Measurements from ENCODE around the gene HOXB2. TPM values are rescaled to one million over a fixed set of nuclear protein-coding genes. Genes with fewer than 3 reads are reported as not detected.

The HOXB2 gene
- total and polyA plus RNA-seq, 9 of the 15 experiments (the other 6 are each of a cell fraction or from before 2014, with no cell fraction given) = 2.1 to 97.7 (median 21.2) TPM

DNA sequence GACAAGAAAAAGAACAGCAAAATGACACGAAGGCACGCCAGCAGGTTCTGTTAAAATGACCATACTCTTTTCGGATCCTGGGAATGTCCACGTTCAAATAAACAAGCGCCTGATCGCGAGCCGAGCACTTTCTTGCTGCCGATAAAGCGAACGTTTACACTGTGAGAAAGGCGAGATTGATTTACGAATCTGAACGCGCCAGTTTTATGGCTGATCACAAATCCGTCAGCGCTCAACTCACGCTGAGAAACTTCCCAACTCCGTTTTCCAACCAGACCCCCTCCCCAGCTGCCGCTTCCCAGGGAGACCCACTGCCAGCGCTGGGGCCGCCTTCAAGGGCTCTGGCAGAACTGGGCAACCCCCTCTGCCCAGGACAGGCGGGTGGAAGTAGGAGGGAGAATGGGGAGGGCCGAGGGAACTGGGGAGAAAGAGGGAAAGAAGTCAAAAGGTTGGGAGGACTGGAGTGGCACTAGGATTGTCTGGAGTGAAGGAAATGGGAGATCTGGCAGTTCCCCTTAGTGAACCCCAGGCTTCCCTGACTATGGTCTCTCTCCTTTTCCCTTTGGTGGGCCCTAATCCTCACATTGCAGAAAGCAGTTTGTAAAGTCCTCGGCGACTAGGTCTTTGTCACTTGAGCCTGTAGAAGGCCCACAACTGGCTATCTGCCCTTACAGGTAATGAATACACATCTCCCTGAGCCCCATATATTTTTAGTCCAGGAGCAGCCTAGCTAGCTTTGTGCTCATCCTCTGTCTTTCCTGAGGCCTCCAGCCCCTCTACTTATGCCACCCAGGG, 26.3 kb upstream of the HOXB2 start:
- H3K36me3 ChIP-seq (ENCODE audit: control insufficient read depth, insufficient read depth, low read length) = peaks cover 94% of the 10 kb centered on the region
- DNase-seq (ENCODE audit: extremely low read depth in 1 of 4, low spot score in 3 of 4) = peak in 1 of 4 experiments; percentile 38
- H3K9me1 ChIP-seq (ENCODE audit: control insufficient read depth, insufficient read depth, low read length) = no peaks in the 10 kb centered on the region
- BruUV-seq (replicated peaks) = no TSS peak
- H2AFZ ChIP-seq (ENCODE audit: low read depth, low read length) = peak overlapping the region; percentile 1; the same call in 1 of the 2 replicates
- H3K9ac ChIP-seq (ENCODE audit: insufficient read depth in 1 of 2, low read depth in 2 of 2, low read length in 2 of 2) = peak overlapping the region; percentile 24 to 81
- WGBS (ENCODE audit: insufficient coverage, low coverage, missing lambda C conversion rate) = 17% methylated on average over 26 of the region's 26 CpGs
- H3K79me2 ChIP-seq (ENCODE audit: control insufficient read depth, insufficient read depth, low read length) = peaks cover 99% of the 10 kb centered on the region
- H3K4me3 ChIP-seq = peak overlapping the region; percentile 14; the same call in 1 of the 2 replicates
- in situ Hi-C loops (cut with MboI) (no loop called here), intact Hi-C loops (cut with micrococcal nuclease) (no loop called here)
- no peaks in the 10 kb centered on the region for H3K9me3 ChIP-seq (replicated peaks; ENCODE audit: control insufficient read depth, insufficient read depth, low read depth, low read length)
- POLR2A ChIA-PET = interaction anchor here (1.0 to 2.2 kb wide), 3 partner anchors 12 to 16 kb away, joined by 3 to 9 read pairs (median 6); no protein-coding TSS in a partner anchor
- H3K27me3 ChIP-seq (ENCODE audit: control insufficient read depth in 2 of 2, insufficient read depth in 2 of 2, low read length in 2 of 2) = no peaks in the 10 kb centered on the region
- FAIRE-seq = peak; percentile 85
- peak overlapping the region; percentile 44 for H3K27ac ChIP-seq (ENCODE audit: extremely low read depth, low read depth, low read length)
- H3K4me2 ChIP-seq (ENCODE audit: insufficient read depth, low read length) = peak overlapping the region; percentile 59; the same call in 1 of the 2 replicates
- no peaks in the 10 kb centered on the region; the same call in 1 of the 2 replicates for H4K20me1 ChIP-seq (replicated peaks; ENCODE audit: control insufficient read depth, insufficient read depth, low read length)
- H3K4me1 ChIP-seq (replicated peaks in 1 of 2; ENCODE audit: control insufficient read depth in 2 of 2, insufficient read depth in 2 of 2, low read length in 2 of 2) = peaks cover 46 to 66% of the 10 kb centered on the region in 2 experiments
- ATAC-seq = peak; percentile 4; the same call in 2 of the 3 replicates
- CTCF ChIA-PET (ENCODE audit: low intra/inter-chr PET ratio) = interaction anchor here (0.6 to 0.7 kb wide), 2 partner anchors 241 to 314 kb away, joined by 3 read pairs; no protein-coding TSS in a partner anchor
- TF ChIP-seq ZNF583 (CRISPR knock-in tag; IDR thresholded peaks at IDR 0.05) = no peak
- TF ChIP-seq RBFOX2 (IDR thresholded peaks at IDR 0.05; ENCODE audit: low read depth, low read length) = no peak; the same call in 1 of the 2 replicates
- TF ChIP-seq MAFG (tag; conservative IDR thresholded peaks at IDR 0.05) = no peak
- TF ChIP-seq ZKSCAN1 (IDR thresholded peaks at IDR 0.05; ENCODE audit: low read depth, low read length) = no peak
- no peak for TF ChIP-seq POLR3G (IDR thresholded peaks at IDR 0.05; ENCODE audit: extremely low read depth, insufficient read length, insufficient replicate concordance)
- no peak for TF ChIP-seq ZBTB17 (CRISPR knock-in tag; IDR thresholded peaks at IDR 0.05)
- no peak for TF ChIP-seq KLF1 (tag; IDR thresholded peaks at IDR 0.05)
- peak; percentile 92 for TF ChIP-seq MEIS2 (IDR thresholded peaks at IDR 0.05; ENCODE audit: partially characterized antibody)
- no peak for TF ChIP-seq YBX1 (IDR thresholded peaks at IDR 0.05)
- TF ChIP-seq ARID1B (IDR thresholded peaks at IDR 0.05) = no peak
- 0 out of 4 replicates have a peak, but pooled peaks of 1 of the 2 experiments have one; percentile 42 for TF ChIP-seq RCOR1 (IDR thresholded peaks at IDR 0.05; ENCODE audit: borderline replicate concordance in 1 of 2, low read depth in 2 of 2, low read length in 2 of 2)
- TF ChIP-seq, protein P1, sequence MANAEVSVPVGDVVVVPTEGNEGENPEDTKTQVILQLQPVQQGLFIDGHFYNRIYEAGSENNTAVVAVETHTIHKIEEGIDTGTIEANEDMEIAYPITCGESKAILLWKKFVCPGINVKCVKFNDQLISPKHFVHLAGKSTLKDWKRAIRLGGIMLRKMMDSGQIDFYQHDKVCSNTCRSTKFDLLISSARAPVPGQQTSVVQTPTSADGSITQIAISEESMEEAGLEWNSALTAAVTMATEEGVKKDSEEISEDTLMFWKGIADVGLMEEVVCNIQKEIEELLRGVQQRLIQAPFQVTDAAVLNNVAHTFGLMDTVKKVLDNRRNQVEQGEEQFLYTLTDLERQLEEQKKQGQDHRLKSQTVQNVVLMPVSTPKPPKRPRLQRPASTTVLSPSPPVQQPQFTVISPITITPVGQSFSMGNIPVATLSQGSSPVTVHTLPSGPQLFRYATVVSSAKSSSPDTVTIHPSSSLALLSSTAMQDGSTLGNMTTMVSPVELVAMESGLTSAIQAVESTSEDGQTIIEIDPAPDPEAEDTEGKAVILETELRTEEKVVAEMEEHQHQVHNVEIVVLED (CRISPR knock-in tag; IDR thresholded peaks at IDR 0.05) = no peak
- TF ChIP-seq RBM17 (IDR thresholded peaks at IDR 0.05; ENCODE audit: borderline replicate concordance, low read depth, low read length) = no peak
- no peak for TF ChIP-seq TAL1 (IDR thresholded peaks at IDR 0.05)
- no peak for TF ChIP-seq NR2F6 (CRISPR knock-in tag; IDR thresholded peaks at IDR 0.05)
- no peak for TF ChIP-seq KLF6 (CRISPR knock-in tag; IDR thresholded peaks at IDR 0.05; ENCODE audit: borderline replicate concordance)
- TF ChIP-seq CHD2 (IDR thresholded peaks at IDR 0.05; ENCODE audit: low read depth, low read length) = no peak
- no peak for TF ChIP-seq DNMT1 (IDR thresholded peaks at IDR 0.05)
- TF ChIP-seq CBX3 (IDR thresholded peaks at IDR 0.05; ENCODE audit: borderline replicate concordance in 1 of 2, low read length in 2 of 2) = no peak
- no peak for TF ChIP-seq EWSR1 (IDR thresholded peaks at IDR 0.05; ENCODE audit: borderline replicate concordance, low read depth, partially characterized antibody)
- TF ChIP-seq SRSF1 (IDR thresholded peaks at IDR 0.05; ENCODE audit: low read depth, low read length) = no peak
- peak; percentile 36 for TF ChIP-seq CXXC5 (CRISPR knock-in tag; IDR thresholded peaks at IDR 0.05)
